Sigmoid colon (tissue), 7 donors: ENCODE measurements around the gene MS4A4E. TPM values are rescaled to one million over a fixed set of nuclear protein-coding genes. Genes with fewer than 3 reads are reported as not detected.

Source experiments
- DNase-seq: peaks from one replicate; pipeline ENCODE4 v3.0.0-alpha.2; 2019
- H3K27ac ChIP-seq, 4 donors: fragments of 200-600 bp; sonication (generic); one replicate each; pipeline ENCODE4 v1.5.1; 2016 to 2019; ENCODE audit warnings: mild to moderate bottlenecking in 1 of 4
- H3K27me3 ChIP-seq, 3 donors: fragments of 200-600 bp; sonication (generic); one replicate each; pipeline ENCODE4 v1.5.1; 2019; ENCODE audit warnings: mild to moderate bottlenecking in 1 of 3
- H3K36me3 ChIP-seq, 4 donors: fragments of 200-600 bp; sonication (generic); one replicate each; pipeline ENCODE4 v1.5.1; 2016 to 2019
- H3K4me1 ChIP-seq, 4 donors: fragments of 200-600 bp; sonication (generic); one replicate each; pipeline ENCODE4 v1.5.1; 2017 to 2019
- H3K4me3 ChIP-seq, 4 donors: fragments of 200-600 bp; sonication (generic); one replicate each; pipeline ENCODE4 v1.5.1; 2017 to 2019; ENCODE audit warnings: mild to moderate bottlenecking in 2 of 4, moderate library complexity in 1 of 4
- H3K9me3 ChIP-seq, 4 donors: fragments of 200-600 bp in 3 of 4; sonication (generic) in 3 of 4; one replicate each; pipeline versions ENCODE4 v1.5.1 to v1.6.1; 2013 to 2019
- CTCF ChIP-seq, 4 experiments: fragments of 450-650 bp in 3 of 4; fragments of 200-600 bp in 1 of 4; IDR thresholded peaks; one replicate each; pipeline ENCODE4 v1.5.1; 2016 to 2019; ENCODE audit warnings: antibody characterized with exemption in 4 of 4, mild to moderate bottlenecking in 3 of 4, moderate library complexity in 2 of 4
- EP300 ChIP-seq, 4 donors: sonication (generic); formaldehyde crosslinking; IDR thresholded peaks; one replicate each; pipeline ENCODE4 v1.6.1; 2017; ENCODE audit warnings: antibody characterized with exemption in 4 of 4
- POLR2A ChIP-seq, 2 donors: fragments of 450-650 bp; IDR thresholded peaks; one replicate each; pipeline ENCODE4 v1.6.1; 2016; ENCODE audit warnings: antibody characterized with exemption in 2 of 2, mild to moderate bottlenecking in 2 of 2, moderate library complexity in 2 of 2
- POLR2AphosphoS5 ChIP-seq, 4 donors: sonication (generic); formaldehyde crosslinking; IDR thresholded peaks; one replicate each; pipeline ENCODE4 v1.6.1; 2017; ENCODE audit warnings: antibody characterized with exemption in 4 of 4
- WGBS, 2 donors: extraction: QIAGEN DNeasy Blood & Tissue Kit; methylation state at CpG; one replicate each; pipeline ENCODE4 v1.1.7; 2013; 5-methylcytosine and 5-hydroxymethylcytosine counted together
- intact Hi-C: fragments of 100-400 bp; cut with DNase I; formaldehyde crosslinking; loops from one replicate; pipeline ENCODE4 v1.15.1; 2023
- polyA plus RNA-seq, 3 donors: library from polyadenylated mRNA; stranded (reverse); fragments of 200-250 nt; gene quantifications; one replicate each; pipeline ENCODE4 v1.2.3, GENCODE V29; 2013
- total RNA-seq, 4 donors: library from RNA; depleted of rRNA; stranded (reverse); fragments of >200 nt; gene quantifications; one replicate each; pipeline ENCODE4 v1.1.0, GENCODE V29; 2016
- donor health status: healthy with polysubstance abuse.
- donor health status: Bipolar disorder and iron deficiency.
- donor health status: healthy.

The MS4A4E gene
- total and polyA plus RNA-seq, 7 donors: 0.48 to 11.1 (median 7.5) TPM; not detected in 2

- TF ChIP-seq POLR2A (IDR thresholded peaks at IDR 0.05) (no peak), POLR2AphosphoS5 (IDR thresholded peaks at IDR 0.05) (peak in 1 of 4 donors; percentile 10)
- H3K9me3 ChIP-seq: no peaks in the 10 kb centered on the region
- H3K27me3 ChIP-seq: no peaks in the 10 kb centered on the region
- H3K36me3 ChIP-seq: no peaks in the 10 kb centered on the region
- no peak for DNase-seq
- WGBS, 2 donors: 54 to 57% methylated on average over 2 of the region's 2 CpGs
- H3K27ac ChIP-seq: peak overlapping the region in 3 of 4 donors; percentile 14 to 55 (median 50)
- no peaks in the 10 kb centered on the region for H3K4me1 ChIP-seq
- intact Hi-C loops: no loop called here
- peak overlapping the region in 3 of 4 donors; percentile 0 to 31 (median 31) for H3K4me3 ChIP-seq
Observed at GRCh38 chr11:60281485-60281884, 38.5 kb upstream of the MS4A4E start.

- TF ChIP-seq CTCF (IDR thresholded peaks at IDR 0.05) (no peak), POLR2AphosphoS5 (IDR thresholded peaks at IDR 0.05) (peak in 3 of 4 donors; percentile 30 to 48 (median 35))
- peak within 1 kb of the TSS in 3 of 4 donors; percentile 0 to 31 (median 31) for H3K4me3 ChIP-seq
- DNase-seq: no peak
- no peaks in the 10 kb centered on the region for H3K9me3 ChIP-seq
- WGBS, 2 donors: 61 to 86% methylated on average over 3 of the region's 3 CpGs
- no peaks in the 10 kb centered on the region for H3K27me3 ChIP-seq
- intact Hi-C loops: no loop called here
- H3K27ac ChIP-seq: peak within 1 kb of the TSS in 3 of 4 donors; percentile 14 to 55 (median 50)
- H3K4me1 ChIP-seq: no peaks in the 10 kb centered on the region
- H3K36me3 ChIP-seq: no peaks in the 10 kb centered on the region
Observed at GRCh38 chr11:60280412-60280811, 37.5 kb upstream of the MS4A4E start, which contains the start of gene MS4A4A. MS4A4A (plus strand) TSS chr11:60280666; CDS start chr11:60280676, 10 bp downstream.

- no peak for DNase-seq
- no peak for TF ChIP-seq EP300 (IDR thresholded peaks at IDR 0.05)
- no peak for TF ChIP-seq POLR2AphosphoS5 (IDR thresholded peaks at IDR 0.05)
- no peak for TF ChIP-seq POLR2A (IDR thresholded peaks at IDR 0.05)
- TF ChIP-seq CTCF (IDR thresholded peaks at IDR 0.05): no peak
- H3K27me3 ChIP-seq: no peaks in the 10 kb centered on the region
- H3K9me3 ChIP-seq: no peaks in the 10 kb centered on the region
- no peaks in the 10 kb centered on the region for H3K4me1 ChIP-seq
- intact Hi-C loops: no loop called here
- H3K27ac ChIP-seq: no peak overlapping the region
- no peak overlapping the region for H3K4me3 ChIP-seq
- no peaks in the 10 kb centered on the region for H3K36me3 ChIP-seq
Observed at GRCh38 chr11:60274416-60274815, 31.5 kb upstream of the MS4A4E start.

- 25 to 28% methylated on average over 4 of the region's 4 CpGs for WGBS, 2 donors
- Histone ChIP-seq H3K4me1 (no peaks in the 10 kb centered on the region), H3K9me3 (peaks cover 0 to 3% (median 0%) of the 10 kb centered on the region in 4 donors), H3K27me3 (peaks cover 0 to 3% (median 0%) of the 10 kb centered on the region in 3 donors), H3K27ac (no peak overlapping the region), H3K4me3 (no peak overlapping the region), H3K36me3 (no peaks in the 10 kb centered on the region)
- intact Hi-C loops: no loop called here
- no peak for DNase-seq
- TF ChIP-seq CTCF (IDR thresholded peaks at IDR 0.05) (peak in 3 of 4 experiments; percentile 27 to 54 (median 49)), POLR2AphosphoS5 (IDR thresholded peaks at IDR 0.05) (no peak)
Observed at GRCh38 chr11:60265373-60266214, 22.7 kb upstream of the MS4A4E start.

- no peak for DNase-seq
- no peak overlapping the region for H3K4me3 ChIP-seq
- intact Hi-C loops: no loop called here
- WGBS, 2 donors: 58 to 84% methylated on average over 5 of the region's 5 CpGs
- no peak overlapping the region for H3K27ac ChIP-seq
- H3K36me3 ChIP-seq: no peaks in the 10 kb centered on the region
- peaks cover 0 to 3% (median 0%) of the 10 kb centered on the region in 3 donors for H3K27me3 ChIP-seq
- H3K9me3 ChIP-seq: peaks cover 0 to 3% (median 0%) of the 10 kb centered on the region in 4 donors
- TF ChIP-seq POLR2AphosphoS5 (IDR thresholded peaks at IDR 0.05) (no peak), EP300 (IDR thresholded peaks at IDR 0.05) (no peak), CTCF (IDR thresholded peaks at IDR 0.05) (no peak), POLR2A (IDR thresholded peaks at IDR 0.05) (no peak)
- H3K4me1 ChIP-seq: no peaks in the 10 kb centered on the region
Observed at GRCh38 chr11:60264644-60265043, 21.7 kb upstream of the MS4A4E start.
